HAP-1 (cell line): Measurements from ENCODE around the gene GP1BB.

ENCODE experiments used
- DNase-seq, 2 experiments: peaks; one replicate each; pipeline ENCODE4 v3.0.0-alpha.2; 2016 to 2020; ENCODE audit warnings: low spot score in 2 of 2
- H3K27me3 ChIP-seq: fragments of 250-450 bp; sonication (Bioruptor Pico); 2 replicates; pipeline ENCODE4 v1.5.1; 2020; ENCODE audit warnings: low read depth, mild to moderate bottlenecking, moderate library complexity
- H3K36me3 ChIP-seq: fragments of 250-450 bp; sonication (Bioruptor Pico); replicated peaks from 2 replicates; pipeline ENCODE4 v1.5.1; 2020; ENCODE audit warnings: mild to moderate bottlenecking
- H3K4me1 ChIP-seq: fragments of 250-450 bp; sonication (Bioruptor Pico); 2 replicates; pipeline ENCODE4 v1.5.1; 2020; ENCODE audit warnings: mild to moderate bottlenecking
- H3K4me3 ChIP-seq: fragments of 250-450 bp; sonication (Bioruptor Pico); 2 replicates; pipeline ENCODE4 v1.5.1; 2020; ENCODE audit warnings: mild to moderate bottlenecking, moderate library complexity
- H3K9me3 ChIP-seq: fragments of 250-450 bp; sonication (Bioruptor Pico); 2 replicates; pipeline ENCODE4 v1.5.1; 2020; ENCODE audit warnings: mild to moderate bottlenecking, moderate library complexity
- in situ Hi-C: fragments of 300-500 bp; cut with MboI; formaldehyde crosslinking; loops from 3 replicates; pipeline ENCODE4 v1.14.3; 2020; ENCODE audit warnings: low sequenced_read_pairs, inconsistent platforms, mixed read lengths

The GP1BB gene

GRCh38 chr22:19730655-19731360 is 7.5 kb downstream of the GP1BB start:
- peak; percentile 69 to 93 for DNase-seq
- in situ Hi-C loops, result loop anchor here (5.0 kb wide), 1 partner anchor 181 kb away; no protein-coding TSS in a partner anchor

DNA sequence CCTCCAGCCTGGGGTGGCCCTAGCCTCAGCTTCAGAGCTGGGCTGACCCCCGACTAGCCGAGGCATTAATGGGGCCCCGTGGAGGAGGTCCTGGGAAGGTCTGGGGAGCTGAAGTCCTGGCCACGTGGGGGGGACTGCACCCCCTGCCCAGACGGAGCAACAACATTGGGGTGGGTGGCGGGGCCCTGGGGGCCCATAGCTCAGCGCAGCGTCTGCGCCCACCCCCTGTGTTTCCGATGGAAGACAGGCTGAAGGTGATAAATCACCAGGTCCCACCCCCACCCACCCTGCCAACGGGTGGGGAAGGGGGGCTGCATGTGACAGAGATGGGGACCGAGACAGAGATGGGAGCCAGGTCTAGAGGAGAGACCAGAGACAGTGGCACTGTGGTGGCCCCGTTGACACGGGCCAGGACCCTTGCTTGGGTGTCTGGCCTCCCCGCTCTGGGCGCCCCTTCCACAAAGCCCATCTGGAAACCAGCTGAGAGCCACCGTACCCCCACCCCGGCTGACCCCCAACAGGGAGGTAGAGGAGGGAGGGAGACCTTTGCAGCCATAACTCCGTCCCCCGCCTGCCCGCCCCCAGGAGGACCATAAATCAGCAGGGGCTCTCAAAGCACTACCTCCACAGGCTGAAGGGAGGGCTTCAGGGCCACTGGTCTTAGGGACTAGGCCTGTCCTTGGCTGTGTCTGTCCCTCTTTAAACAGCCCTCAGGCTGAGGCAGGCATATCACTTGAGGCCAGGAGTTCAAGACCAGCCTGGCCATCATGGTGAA is 8.2 kb downstream of the GP1BB start:
- Histone ChIP-seq H3K4me1 (no peaks in the 10 kb centered on the region), H3K27me3 (peaks cover 13% of the 10 kb centered on the region), H3K36me3 (no peaks in the 10 kb centered on the region), H3K9me3 (no peaks in the 10 kb centered on the region; the same call in 1 of the 2 replicates), H3K4me3 (no peak overlapping the region; the same call in 1 of the 2 replicates)
- in situ Hi-C loops, result loop anchor here (5.0 kb wide), 1 partner anchor 181 kb away; no protein-coding TSS in a partner anchor
- DNase-seq, result no peak

More at GRCh38 chr22:19730655-19731360, 7.5 kb downstream of the GP1BB start:
- Histone ChIP-seq H3K36me3 (no peaks in the 10 kb centered on the region), H3K9me3 (no peaks in the 10 kb centered on the region; the same call in 1 of the 2 replicates), H3K4me1 (no peaks in the 10 kb centered on the region), H3K4me3 (peak overlapping the region; percentile 38), H3K27me3 (peaks cover 13% of the 10 kb centered on the region)

GRCh38 chr22:19732403-19733113 is 9.2 kb downstream of the GP1BB start:
- Histone ChIP-seq H3K9me3 (no peaks in the 10 kb centered on the region; the same call in 1 of the 2 replicates), H3K4me1 (no peaks in the 10 kb centered on the region), H3K36me3 (no peaks in the 10 kb centered on the region), H3K27me3 (peaks cover 13% of the 10 kb centered on the region), H3K4me3 (no peak overlapping the region)
- DNase-seq, result no peak
- in situ Hi-C loops, result loop anchor here (5.0 kb wide), 1 partner anchor 180 kb away; no protein-coding TSS in a partner anchor

- no peak overlapping the region for H3K4me3 ChIP-seq
- no peaks in the 10 kb centered on the region for H3K4me1 ChIP-seq
- H3K27me3 ChIP-seq, result peaks cover 1% of the 10 kb centered on the region
- in situ Hi-C loops, result loop anchor here (5.0 kb wide), 1 partner anchor 179 kb away; no protein-coding TSS in a partner anchor
- no peaks in the 10 kb centered on the region; the same call in 1 of the 2 replicates for H3K9me3 ChIP-seq
- DNase-seq, result no peak
- H3K36me3 ChIP-seq, result no peaks in the 10 kb centered on the region
Measured at GRCh38 chr22:19733755-19734154, 10.4 kb downstream of the GP1BB start.

- Histone ChIP-seq H3K4me1 (no peaks in the 10 kb centered on the region), H3K4me3 (no peak overlapping the region), H3K27me3 (no peaks in the 10 kb centered on the region), H3K36me3 (no peaks in the 10 kb centered on the region), H3K9me3 (no peaks in the 10 kb centered on the region; the same call in 1 of the 2 replicates)
- no peak for DNase-seq
- in situ Hi-C loops, result loop anchor here (5.0 kb wide), 1 partner anchor 178 kb away; no protein-coding TSS in a partner anchor
Measured at GRCh38 chr22:19734163-19734562, 10.8 kb downstream of the GP1BB start.

DNA sequence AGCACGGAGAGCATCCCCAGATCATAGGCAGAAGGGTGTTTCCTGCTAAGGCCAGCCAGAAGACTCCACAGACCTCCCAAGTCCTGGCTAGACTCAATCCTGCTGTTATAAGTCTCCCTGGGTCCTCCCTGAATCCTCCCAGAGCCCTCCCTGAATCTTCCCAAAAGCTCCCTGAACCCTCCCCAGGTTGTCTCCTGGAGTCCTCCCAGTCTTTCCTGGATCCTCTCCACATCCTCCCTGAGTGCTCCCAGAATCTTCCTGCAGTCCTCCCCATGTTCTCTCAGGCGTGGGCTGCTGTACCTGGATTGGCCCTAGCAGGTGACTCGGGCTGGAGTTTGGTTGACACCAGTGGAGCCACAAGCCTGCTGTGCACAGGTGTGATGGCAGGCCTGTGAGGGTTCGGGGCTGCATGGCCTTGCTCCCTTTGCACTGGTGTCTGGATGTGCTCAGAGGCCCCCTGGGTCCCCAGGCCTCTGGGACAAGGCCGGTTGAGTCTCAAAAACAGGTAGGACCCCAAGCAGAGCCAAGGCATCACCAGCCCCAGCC is 11.6 kb downstream of the GP1BB start:
- no peak for DNase-seq
- no peaks in the 10 kb centered on the region for H3K4me1 ChIP-seq
- H3K4me3 ChIP-seq, result no peak overlapping the region
- H3K9me3 ChIP-seq, result no peaks in the 10 kb centered on the region; the same call in 1 of the 2 replicates
- H3K36me3 ChIP-seq, result no peaks in the 10 kb centered on the region
- no peaks in the 10 kb centered on the region for H3K27me3 ChIP-seq
- in situ Hi-C loops, result loop anchor here (5.0 kb wide), 1 partner anchor 177 kb away; no protein-coding TSS in a partner anchor

DNA sequence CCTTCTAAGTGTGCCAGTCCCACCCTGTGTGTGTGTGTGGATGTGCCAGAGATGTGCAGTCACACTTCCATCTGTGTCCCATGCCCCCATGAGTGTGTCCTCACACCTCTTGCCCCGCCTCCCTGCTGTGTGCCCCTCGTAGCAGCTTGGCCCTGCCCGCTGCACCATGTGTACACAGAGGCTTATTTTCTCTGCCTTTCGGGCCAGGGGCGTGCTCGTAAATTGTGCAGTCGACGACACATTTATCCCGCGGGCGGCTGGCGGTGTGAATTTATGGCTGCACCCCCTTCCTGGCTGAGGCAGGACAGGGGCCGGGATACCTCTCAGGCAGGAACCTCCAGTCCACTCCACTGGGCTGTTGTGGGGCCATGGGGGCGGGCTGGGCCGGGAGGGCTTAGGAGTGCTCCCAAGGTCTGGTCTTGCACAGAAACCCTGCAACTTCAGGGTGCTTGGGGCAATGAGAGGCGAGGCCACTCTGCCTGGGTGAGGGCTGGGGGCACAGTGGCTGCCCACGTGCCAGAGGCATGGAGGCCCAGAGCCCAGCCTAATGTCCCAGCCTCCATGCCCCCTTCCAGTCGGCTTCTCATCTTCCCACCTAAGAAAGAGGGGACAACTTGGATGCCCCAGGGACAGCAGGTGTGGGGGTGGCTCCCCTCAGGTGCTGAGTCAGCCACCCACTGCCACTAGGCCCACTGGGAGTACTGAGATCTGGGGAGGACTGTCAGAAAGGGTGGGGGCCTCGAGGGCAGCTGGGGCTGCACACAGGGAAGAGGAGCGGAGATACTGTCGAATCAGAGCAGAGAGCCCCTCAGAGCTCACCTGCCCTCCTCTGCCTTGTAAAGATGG is 12.5 kb downstream of the GP1BB start:
- Histone ChIP-seq H3K36me3 (no peaks in the 10 kb centered on the region), H3K27me3 (no peaks in the 10 kb centered on the region), H3K4me3 (no peak overlapping the region), H3K4me1 (no peaks in the 10 kb centered on the region), H3K9me3 (no peaks in the 10 kb centered on the region; the same call in 1 of the 2 replicates)
- in situ Hi-C loops, result no loop called here
- no peak for DNase-seq

GRCh38 chr22:19737846-19738663 is 14.7 kb downstream of the GP1BB start:
- Histone ChIP-seq H3K9me3 (no peaks in the 10 kb centered on the region), H3K4me3 (no peak overlapping the region), H3K27me3 (no peaks in the 10 kb centered on the region), H3K36me3 (no peaks in the 10 kb centered on the region), H3K4me1 (no peaks in the 10 kb centered on the region)
- DNase-seq, result no peak
- in situ Hi-C loops, result no loop called here

GRCh38 chr22:19738664-19739447 is 15.5 kb downstream of the GP1BB start:
- no peaks in the 10 kb centered on the region for H3K36me3 ChIP-seq
- H3K4me1 ChIP-seq, result no peaks in the 10 kb centered on the region
- H3K9me3 ChIP-seq, result no peaks in the 10 kb centered on the region
- in situ Hi-C loops, result no loop called here
- H3K4me3 ChIP-seq, result no peak overlapping the region
- no peaks in the 10 kb centered on the region for H3K27me3 ChIP-seq
- no peak for DNase-seq

DNA sequence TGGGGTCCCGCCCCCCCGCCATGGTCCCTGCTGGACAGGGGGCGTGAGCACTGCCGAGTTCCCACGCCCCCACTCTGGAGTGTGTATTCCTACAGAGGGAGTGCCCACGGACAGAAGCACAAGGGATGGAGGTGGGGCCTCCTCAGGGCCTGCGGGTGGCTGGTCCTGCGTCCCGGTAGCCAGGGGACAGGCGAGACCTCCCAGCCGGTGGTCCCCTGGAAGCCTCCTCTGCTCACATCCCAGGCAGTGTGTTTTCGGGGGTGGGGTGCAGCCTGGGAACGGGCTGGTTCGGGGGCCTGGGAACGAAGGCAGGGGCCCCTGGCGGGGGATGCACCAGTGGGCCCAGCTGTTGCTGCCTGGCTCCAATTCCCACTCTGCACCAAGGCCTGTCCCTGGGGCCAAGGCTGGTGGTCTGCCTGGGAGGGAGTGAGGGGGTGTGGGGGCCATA is 16.1 kb downstream of the GP1BB start:
- Histone ChIP-seq H3K9me3 (no peaks in the 10 kb centered on the region), H3K4me1 (no peaks in the 10 kb centered on the region), H3K36me3 (no peaks in the 10 kb centered on the region), H3K4me3 (no peak overlapping the region), H3K27me3 (no peaks in the 10 kb centered on the region)
- DNase-seq, result no peak
- in situ Hi-C loops, result no loop called here

GRCh38 chr22:19739911-19740449 is 16.6 kb downstream of the GP1BB start:
- in situ Hi-C loops, result no loop called here
- H3K36me3 ChIP-seq, result no peaks in the 10 kb centered on the region
- H3K4me1 ChIP-seq, result no peaks in the 10 kb centered on the region
- H3K4me3 ChIP-seq, result no peak overlapping the region
- no peak for DNase-seq
- H3K27me3 ChIP-seq, result no peaks in the 10 kb centered on the region
- H3K9me3 ChIP-seq, result no peaks in the 10 kb centered on the region
